NCI-H2107 treated with DMSO at 0.1 percent for 48 hours (cell line): Measurements from ENCODE around the gene LMNTD2.
"Not testable (repeated sequence)": the region's sequence is repeated elsewhere in the genome, so short reads cannot be mapped to it uniquely, and the experiment has no call there.

Source experiments
- DNase-seq: peaks from one replicate; lab custom pipeline; 2025; ENCODE audit not compliant: unreplicated experiment; lab: John Stamatoyannopoulos, UW

LMNTD2 gene

DNA sequence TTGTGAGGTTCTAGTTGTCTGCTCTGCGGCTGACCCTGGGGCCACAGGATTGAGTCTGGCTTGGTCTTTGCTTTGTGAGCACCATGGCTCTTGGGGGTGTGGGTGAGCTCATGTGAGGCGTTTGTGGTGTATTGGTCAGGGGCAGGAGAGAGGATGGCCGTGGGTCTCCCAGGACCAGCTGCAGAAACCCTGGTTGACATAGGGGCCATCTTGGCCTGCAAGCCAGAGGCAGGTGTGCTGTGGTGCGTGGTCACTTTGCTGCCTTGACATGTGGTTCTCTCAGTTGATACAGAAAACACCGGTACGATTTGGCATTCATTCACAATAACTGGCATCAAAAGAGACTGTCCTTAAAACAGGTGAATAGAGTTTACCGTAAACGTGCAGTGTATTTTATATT is 27.0 kb upstream of the LMNTD2 start:
- no peak for DNase-seq

DNA sequence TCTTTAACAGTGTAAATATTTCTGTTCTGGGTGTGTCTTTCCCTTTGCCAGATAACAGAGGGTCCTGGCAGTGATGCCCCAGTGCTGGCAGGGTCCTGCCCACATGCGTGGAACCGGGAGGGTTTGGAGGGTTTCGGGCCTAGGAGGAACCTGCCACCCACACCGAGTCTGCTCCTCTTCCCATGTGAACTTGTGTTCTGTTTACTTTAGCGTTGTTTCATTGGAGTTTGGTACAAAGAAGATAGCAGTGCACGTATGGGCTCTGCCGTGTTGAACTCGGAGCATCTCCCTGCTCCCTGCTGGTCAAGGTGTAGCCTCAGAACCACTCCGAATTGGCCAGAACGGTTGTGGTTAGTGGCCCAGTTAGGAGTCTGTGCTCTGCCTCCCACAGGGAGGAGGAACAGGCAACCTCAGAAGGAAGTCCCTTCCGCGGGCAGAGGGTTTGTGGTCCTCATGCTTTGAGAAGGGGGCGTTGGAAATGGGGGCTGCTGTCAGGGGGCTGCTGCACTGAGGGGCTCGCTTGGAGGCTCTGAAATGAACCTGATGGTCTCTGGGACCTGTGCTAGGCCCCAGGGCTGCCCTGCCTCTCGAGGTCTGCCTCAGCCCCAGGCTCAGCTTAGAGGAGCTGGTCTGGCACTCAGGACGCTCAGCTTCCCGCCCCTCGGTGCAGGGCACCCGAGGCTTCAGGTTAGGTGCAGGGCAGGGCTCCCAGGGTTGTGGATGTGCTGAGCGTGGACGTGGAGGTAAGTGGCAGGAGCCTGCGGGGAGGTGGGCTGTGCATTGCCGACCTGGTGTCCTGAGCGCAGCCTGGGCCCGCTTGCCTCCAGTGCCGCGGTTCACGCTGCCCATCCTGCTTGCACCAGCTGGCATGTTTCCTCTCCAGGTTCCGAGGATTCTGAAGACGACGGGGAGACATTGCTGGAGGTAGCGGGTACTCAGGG is 26.1 kb upstream of the LMNTD2 start:
- no peak for DNase-seq

DNA sequence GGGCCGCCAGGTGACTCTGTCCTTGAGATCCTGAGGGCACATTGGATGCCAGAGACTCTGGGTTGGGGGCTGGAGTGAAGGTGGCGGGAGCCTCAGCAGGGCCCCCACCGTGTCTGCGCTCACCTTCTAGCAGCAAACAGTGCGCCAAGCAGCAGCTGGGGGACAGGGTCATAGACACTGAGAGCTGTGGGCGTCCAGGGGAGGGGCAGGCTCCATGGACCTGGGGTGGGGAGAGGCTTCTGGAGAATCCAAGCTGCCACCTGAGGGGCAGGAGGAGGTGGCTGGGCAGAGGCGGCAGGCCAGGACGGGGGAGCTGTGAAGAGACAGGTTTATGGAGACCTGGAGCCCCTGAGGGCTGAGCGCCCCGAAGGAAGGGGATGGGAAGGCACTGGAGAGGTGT is 23.7 kb upstream of the LMNTD2 start:
- DNase-seq = no peak

DNA sequence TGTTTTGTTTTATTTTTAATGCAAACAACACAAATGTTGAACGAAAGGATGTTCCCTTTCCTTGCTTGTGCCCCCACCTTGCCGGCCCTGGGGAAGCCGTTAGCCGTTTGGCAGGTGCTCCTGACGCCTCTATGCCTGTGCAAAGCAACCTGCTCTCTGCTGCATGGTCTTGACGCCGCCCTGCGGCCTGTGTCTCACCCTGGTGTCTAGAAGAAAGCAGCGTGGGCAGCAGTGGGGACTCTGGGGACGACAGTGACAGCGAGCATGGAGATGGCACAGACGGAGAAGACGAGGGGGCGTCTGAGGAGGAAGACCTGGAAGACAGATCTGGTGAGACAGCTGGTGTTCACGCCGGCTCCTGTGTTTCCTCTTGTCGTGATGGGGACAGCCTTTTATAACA is 21.2 kb upstream of the LMNTD2 start:
- no peak for DNase-seq

DNA sequence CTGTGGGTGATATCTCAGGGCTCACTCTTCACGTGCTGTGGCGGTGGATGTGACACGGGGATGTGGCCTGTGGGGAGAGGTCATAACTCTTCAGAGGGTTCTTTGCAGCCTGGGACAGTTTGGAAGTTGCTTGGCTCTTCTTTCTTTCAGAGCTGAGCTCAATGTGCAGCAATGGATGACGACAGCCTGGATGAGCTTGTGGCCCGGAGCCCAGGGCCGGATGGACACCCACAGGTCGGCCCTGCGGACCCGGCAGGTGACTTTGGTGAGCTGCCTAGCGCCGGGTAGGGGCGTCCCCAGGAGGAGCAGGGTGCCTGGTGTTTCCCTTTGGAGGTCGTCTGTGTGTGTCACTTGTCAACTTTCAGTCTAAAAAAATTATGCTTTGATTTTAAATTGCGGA is 20.8 kb upstream of the LMNTD2 start:
- DNase-seq = no peak

DNA sequence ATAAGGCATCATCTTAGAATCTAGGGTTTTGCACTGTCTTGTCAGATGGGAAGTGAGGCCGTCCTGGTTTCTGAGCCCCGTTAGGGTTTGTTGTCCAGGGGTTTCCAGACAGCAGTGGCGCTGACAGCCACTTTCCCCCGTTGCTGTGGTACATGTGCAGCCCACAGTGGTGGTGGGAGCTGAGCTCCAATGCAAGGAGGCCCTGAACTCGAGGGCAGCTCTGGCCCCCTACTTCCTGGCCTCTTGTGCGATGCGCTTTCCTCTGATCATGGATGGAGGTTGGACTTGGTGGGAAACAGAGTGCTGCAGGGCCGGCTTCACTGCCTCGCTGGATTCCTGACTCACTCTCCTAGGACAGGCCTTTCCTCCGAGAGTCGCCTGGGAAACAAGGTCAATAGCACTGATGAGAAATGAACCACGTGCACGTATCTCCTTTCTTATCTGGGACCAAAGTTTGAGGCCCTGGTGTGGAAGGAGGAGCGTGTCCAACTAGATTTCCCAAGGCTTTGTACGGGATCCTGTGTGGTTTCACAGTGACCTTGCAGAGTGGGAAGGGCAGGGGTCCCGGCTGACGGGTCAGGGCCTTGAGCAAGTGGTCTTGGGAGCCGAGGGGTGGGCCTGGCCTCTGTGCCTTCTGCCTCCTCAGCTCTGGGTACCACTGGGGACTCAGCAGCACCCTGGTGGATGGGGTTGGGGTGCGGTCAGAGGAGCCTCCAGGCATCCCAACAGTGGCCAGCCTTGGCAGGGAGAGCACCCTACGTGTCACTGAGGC is 19.5 kb upstream of the LMNTD2 start:
- DNase-seq = no peak

DNA sequence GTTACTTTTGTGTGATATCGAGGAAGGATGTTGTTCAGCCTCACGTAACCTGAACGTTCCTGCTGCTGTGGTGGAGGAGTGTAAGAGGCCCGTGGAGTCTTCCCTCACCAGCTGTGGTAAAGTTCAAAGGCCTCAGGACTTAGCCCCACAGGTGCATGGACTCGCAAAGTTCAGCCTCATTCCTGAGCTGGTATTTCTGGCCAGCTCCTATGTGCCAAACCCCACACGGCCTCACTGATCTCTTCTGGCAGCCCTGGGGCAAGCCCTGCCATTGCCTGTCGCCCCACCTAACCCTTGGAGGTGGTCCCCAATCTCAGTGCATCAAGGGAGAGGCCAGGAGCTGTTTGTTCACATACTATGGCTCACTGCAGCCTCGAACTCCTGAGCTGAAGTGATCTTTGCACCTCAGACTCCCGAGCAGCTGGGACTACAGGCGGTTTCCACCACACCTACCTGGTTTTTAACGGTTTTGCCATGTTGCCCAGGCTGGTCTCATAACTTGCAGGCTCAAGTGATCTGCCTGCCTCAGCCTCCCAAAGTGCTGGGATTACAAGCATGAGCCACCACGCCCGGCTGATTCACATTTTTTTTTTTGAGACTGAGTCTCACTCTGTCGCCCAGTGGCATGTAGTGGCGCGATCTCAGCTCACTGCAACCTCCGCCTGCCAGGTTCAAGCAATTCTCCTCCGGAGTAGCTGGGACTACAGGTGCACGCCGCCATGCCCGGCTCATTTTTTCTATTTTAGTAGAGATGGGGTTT is 17.9 kb upstream of the LMNTD2 start:
- DNase-seq = no peak

DNA sequence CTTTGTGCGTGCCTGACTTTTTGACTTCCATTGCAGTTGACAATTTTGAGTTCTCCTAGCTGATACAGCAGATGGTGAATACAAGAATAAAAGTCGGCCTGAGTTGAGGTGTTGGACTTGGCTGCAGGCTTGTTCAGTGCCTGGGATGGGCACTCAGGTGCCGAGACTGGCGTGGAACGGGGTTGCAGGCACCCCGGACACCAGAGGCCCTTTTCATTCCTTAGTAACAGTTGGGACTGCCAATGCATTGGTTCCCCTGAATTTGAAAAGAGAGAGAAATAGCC is 17.0 kb upstream of the LMNTD2 start:
- DNase-seq = no peak

DNA sequence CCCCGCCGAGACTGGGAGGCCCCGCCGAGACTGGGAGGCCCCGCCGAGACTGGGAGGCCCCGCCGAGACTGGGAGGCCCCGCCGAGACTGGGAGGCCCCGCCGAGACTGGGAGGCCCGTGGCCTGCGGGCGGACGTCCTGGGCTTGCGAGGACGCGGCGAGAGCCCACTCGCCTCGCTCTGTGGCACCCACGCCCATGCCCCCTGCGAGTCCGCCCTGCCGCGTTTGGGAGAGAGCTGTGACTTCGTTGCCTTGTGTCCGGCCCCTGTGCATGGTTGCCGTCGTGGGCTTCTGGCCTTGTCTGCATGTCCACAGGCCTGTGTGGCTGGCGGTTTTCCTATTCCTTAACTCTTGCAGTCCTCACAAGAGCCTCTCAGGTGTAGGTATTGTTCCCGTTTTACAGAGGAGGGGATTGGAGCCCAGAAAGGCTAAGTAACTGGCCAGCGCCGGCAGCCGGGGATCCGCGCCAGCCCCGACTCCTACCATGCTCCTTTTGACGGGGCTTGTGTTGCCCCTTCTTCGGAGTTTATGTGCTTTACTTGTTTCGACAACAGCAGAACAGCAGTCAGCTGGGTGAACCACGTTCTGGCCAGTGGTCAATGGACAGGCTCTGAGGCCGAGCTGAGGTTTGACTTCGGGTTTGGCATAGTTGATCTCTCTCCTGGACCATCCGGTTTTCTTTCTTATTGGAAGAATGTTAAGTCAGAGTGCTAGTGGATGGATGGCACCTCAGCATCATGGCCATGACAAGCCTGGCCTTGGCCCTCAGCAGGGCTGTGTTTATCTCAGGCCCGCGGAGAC is 16.5 kb upstream of the LMNTD2 start:
- no peak for DNase-seq

DNA sequence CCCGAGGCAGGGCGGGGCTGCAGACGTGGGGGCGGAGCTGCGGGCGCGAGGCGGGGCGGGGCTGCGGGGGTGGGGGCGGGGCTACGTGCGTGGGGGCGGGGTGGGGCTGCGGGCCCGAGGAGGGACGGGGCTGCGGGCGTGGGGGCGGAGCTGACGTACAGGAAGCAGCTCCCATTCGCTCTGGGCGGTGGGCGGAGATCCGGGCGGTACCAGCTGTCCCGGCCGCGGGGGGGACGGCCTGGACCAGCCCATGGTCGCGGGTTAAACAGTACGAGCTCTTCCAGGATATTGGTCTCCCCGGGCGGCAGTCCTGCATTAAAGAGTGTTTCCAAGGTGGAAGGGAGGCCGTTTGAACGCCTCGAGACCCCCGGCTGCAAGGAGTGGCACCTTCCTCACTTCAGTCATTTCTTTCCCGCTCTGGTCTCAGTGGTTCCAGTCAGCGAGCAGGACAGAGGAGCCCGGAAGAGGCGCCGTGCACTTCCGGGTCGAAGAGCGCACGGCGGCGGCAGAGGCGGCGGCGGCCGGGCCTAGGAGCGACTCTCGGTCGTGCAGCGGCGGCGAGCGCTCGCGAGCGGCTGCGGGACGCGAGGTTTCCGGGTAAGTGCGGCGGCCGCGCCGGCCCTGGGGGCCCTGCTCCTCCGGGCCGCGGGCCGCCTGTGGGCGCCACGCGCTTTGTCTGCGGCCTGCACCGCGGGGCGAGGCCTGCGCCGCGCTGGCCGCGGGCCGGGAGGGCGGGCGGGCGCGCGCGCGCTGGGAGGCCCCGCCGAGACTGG is 15.6 kb upstream of the LMNTD2 start, which contains the start of gene PHRF1:
Gene PHRF1 (plus strand): TSS at position 475 of the 773 bp plus-strand sequence. CDS start 5,043 bp downstream, outside the sequence.
- DNase-seq = peak; percentile 80

DNA sequence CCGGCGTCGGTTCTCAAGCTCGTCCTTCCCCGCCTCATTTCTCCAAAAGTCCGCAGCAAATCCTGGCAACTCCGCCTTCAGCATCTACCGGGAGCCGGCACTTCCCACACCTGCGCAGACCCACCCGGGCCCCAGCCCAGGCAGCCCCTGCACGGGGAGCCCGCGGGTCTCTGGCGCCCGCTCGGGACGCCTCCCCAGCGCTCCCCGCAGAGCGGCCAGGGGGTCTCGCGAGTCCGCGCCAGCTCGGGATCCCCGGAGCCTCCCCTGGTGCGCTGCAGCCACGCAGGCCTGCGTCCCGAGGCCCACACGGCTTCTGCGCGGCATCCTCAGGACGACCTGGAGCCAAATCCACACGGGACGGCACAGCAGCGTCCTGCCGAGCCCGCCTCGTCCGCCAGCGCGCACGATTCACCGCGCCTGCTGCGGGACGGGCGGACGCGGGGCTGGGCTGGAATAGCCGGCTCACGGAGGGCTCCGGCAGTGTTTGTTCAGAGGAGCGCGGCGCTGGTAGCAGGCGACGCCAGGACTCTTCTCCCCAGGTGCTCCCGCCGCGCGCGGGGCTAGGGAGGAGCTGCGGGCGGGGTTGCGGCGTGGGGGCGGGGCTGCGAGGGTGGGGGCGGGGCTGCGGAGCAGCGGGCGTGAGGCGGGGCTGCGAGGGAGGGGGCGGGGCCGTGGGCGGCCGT is 14.9 kb upstream of the LMNTD2 start:
- DNase-seq = peak; percentile 47

DNA sequence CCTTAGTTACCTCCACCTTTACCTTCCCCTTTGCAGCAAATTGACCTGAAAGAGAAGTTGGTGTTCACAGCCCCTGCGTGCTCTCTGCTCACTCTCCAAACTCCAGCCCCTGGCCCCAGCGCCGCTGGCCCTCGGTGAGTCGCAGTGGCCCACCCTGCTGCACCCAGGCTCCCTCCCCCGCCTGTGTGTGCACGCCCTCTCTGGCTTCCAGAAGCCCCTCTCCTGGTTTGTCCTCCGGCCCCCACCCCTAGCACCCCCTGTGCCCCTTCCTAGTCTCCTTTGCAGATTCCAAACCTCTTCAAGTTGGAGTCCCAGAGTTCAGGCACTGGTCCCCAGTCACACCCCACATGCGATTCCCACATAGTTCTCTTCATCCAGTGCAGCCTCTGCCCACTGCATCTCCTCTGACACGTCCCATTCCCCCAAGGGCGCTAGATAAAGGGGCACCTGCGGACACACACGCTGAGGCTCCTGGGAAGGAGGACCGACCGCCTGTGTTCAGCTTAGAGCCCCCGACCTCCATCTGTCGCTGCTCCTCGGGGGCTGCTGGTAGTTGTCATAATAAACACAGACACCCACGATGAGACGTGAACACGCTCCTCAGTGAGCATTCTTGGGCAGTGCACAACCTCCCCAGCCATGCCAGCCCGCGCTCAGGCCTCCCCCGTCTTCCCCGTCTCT is 14.2 kb upstream of the LMNTD2 start:
- no peak for DNase-seq

DNA sequence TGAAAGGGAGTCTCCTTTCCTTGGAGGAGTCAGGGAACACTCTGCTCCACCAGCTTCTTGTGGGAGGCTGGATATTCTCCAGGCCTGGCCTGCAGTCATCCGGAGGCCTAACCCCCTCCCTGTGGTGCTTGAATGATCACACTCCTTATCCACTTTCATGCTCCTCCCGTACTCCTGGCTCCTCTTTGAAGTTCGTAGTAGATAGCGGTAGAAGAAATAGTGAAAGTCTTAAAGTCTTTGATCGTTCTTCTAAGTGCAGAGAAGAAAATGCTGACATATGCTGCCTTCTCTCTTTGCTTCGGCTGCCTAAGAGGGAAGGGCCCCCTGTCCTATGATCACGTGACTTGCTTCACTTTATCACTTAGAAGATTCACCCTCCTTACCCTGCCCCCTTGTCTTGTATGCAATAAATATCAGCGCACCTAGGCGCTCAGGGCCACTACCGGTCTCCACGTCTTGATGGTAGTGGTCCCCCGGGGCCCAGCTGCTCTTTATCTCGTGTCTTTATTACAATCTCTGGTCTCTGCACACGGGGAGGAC is 13.6 kb upstream of the LMNTD2 start:
- DNase-seq = not testable (repeated sequence)

DNA sequence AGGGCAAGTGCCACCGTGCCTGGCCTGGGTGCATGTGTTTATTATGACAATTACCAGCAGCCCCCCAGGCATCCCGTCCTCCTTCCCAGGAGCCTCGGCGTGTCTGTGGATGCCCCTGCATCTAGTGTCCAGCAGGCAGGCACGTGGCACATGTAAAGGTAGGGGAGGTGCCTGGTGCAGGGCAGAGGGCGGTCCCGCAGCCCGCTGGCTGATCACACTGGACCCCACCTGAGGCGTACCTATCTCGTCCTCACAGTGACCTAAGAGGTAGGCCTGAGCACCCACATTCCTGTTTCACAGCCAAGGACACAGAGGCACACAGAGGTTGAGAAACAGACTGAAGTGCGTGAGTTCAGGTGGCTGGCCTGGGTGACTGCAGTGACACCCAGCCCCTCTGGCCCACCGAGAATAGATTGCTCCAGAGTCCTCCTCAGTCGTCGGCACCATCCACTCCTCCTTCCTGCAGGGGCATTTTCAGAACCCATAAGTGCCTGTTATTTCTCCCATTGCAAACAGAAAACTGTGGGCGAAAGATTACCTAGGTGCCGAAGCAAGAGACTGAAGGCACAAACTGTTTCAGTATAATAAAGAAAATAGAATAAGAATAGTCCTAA is 12.7 kb upstream of the LMNTD2 start:
- DNase-seq = no peak

DNA sequence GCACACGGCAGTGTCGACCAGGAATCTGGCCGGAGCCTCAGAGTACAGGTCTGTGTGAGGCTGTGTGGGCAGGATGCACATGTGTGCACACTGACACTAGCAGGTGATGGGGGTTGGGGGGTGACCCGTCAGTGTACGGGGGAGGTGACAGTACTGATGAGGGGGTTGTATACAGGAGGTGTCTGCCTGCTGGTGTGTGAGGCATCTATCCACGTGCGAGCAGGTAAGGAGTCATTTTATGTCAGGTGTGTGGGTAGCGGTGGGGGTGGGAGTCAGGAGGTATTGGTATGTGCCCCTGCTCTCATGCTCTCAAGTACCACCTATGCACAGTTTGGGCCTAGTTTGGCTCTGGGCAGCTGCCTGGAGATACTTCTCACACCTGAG is 11.3 kb upstream of the LMNTD2 start:
- DNase-seq = no peak

DNA sequence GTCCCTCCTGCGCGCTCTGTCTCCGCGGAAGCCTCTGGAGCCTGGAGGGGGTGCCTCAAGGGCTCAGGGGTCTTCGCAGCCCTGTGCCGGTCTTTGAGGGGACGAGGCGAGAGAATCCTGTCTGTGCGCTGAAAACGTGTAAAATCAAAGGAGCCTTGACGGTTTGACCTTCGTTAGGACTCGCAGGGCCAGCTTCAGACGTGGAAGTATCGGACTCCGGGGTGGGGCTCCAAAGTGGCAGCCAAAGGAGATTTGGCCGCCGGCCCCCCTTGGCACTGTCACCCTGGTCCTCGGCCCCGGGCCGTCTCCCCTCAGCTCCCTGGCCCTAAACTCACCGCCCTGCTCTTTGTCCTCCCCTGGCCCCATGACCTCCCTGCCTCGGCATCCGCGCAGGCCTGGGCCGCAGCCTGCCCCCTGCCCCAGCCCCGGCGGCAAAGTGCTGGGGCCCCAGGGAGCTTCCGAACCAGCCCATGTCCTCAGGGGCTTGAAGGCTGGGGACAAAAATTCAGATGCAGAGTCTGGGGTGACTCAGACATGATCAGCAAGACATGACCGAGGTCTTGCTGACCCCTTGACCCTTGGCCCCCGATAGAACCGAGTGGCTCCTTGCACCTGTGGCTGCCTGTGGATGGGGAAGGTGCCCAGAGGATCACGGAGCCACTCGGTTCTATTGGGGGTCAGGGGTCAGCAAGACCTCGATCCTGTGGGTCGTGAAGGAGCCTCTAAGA is 8.8 kb upstream of the LMNTD2 start:
- DNase-seq = no peak

DNA sequence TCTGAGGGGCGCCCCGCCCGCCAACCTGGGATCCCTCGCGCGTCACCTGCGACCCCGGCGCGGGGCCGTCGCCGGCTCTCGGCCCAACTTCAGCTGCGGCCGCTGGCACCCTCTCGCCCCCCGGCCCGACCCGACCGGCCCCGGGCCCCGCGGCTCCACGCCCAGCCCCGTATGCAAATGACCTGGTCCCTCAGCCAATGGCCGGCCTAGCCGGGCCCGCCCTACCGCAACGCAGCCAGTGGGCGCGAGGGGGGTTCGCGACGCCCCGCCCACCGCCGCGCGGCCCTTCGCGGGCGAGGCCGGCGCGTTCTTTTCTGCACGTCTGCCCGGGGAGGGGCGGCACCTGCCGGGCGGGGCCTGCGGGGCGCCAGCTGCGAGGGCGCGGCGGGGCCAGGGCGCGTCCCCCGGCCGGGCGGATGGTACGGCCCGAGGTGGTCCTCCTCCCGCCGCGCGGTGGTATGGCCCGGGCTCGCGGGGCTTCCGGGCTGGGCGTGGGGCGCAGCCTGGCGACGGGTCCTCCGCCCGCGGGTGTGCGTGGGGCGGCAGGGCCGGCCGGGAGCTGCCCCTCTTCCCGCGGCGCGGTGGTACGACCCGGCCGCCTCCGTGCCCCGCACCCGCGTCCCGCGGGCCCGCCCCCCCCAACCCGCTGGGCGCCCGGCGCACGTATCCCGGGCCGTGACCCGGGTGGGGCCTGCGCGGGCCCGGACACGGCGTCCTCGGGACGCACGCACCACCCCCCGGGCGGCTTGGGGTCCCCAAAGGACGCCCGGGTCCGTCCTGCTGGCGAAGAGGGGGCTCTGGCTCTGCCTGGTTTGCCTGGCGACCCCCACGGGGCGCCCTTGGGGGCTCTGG is 8.0 kb upstream of the LMNTD2 start:
- peak; percentile 50 for DNase-seq
